HG03095 (cell line): ENCODE results near the gene TMTC1.
"Not testable (repeated sequence)": the region's sequence is repeated elsewhere in the genome, so short reads cannot be mapped to it uniquely, and the experiment has no call there.

ENCODE experiments used
- ATAC-seq: cut with Tn5 transposase; IDR thresholded peaks from one replicate; pipeline ENCODE4 v1.9.1; 2021; ENCODE audit warnings: moderate library complexity; ENCODE audit not compliant: unreplicated experiment

The TMTC1 gene

GRCh38 chr12:29676676-29677075 is 107.1 kb downstream of the TMTC1 start:
- ATAC-seq: no peak

- ATAC-seq: no peak
These were observed 109.3 kb downstream of the TMTC1 start for GRCh38 chr12:29674463-29674862.

- no peak for ATAC-seq
These were observed 110.4 kb downstream of the TMTC1 start for GRCh38 chr12:29673346-29673745.

- no peak for ATAC-seq
These were observed 111.2 kb downstream of the TMTC1 start for GRCh38 chr12:29672580-29672979.

- no peak for ATAC-seq
These were observed 112.0 kb downstream of the TMTC1 start for GRCh38 chr12:29671742-29672141.

GRCh38 chr12:29667011-29667410 is 116.7 kb downstream of the TMTC1 start:
- no peak for ATAC-seq

GRCh38 chr12:29665107-29665506 is 118.6 kb downstream of the TMTC1 start:
- no peak for ATAC-seq

GRCh38 chr12:29662734-29663323 is 120.9 kb downstream of the TMTC1 start:
- ATAC-seq: no peak

- ATAC-seq: no peak
These were observed 122.9 kb downstream of the TMTC1 start for GRCh38 chr12:29660847-29661246.

- no peak for ATAC-seq
These were observed 126.8 kb downstream of the TMTC1 start for GRCh38 chr12:29656762-29657538.

GRCh38 chr12:29655861-29656260 is 127.9 kb downstream of the TMTC1 start:
- no peak for ATAC-seq

- ATAC-seq: no peak
These were observed 130.5 kb downstream of the TMTC1 start for GRCh38 chr12:29653286-29653685.

- no peak for ATAC-seq
These were observed 133.4 kb downstream of the TMTC1 start for GRCh38 chr12:29650371-29650770.

- no peak for ATAC-seq
These were observed 134.0 kb downstream of the TMTC1 start for GRCh38 chr12:29649722-29650121.

- no peak for ATAC-seq
These were observed 139.1 kb downstream of the TMTC1 start for GRCh38 chr12:29644536-29645162.

- no peak for ATAC-seq
These were observed 143.0 kb downstream of the TMTC1 start for GRCh38 chr12:29640589-29641345.

- no peak for ATAC-seq
These were observed 143.7 kb downstream of the TMTC1 start for GRCh38 chr12:29639893-29640495.

- no peak for ATAC-seq
These were observed 145.2 kb downstream of the TMTC1 start for GRCh38 chr12:29638528-29638927.

- no peak for ATAC-seq
These were observed 149.7 kb downstream of the TMTC1 start for GRCh38 chr12:29634057-29634456.

GRCh38 chr12:29630164-29630563 is 153.6 kb downstream of the TMTC1 start:
- ATAC-seq: not testable (repeated sequence)

- no peak for ATAC-seq
These were observed 156.5 kb downstream of the TMTC1 start for GRCh38 chr12:29627221-29627620.
